Endothelial cell of umbilical vein (primary cell): ENCODE data around the gene SVIL. TPM values are rescaled to one million over a fixed set of nuclear protein-coding genes. Genes with fewer than 3 reads are reported as not detected.

Experiments used
- BruUV-seq: library from RNA; stranded (reverse); fragments of 400-500 nt; replicated peaks from 2 replicates; lab custom pipeline; 2021; lab: Mats Ljungman, UMichigan
- CTCF ChIA-PET: fragments of 300-600, 350-600 bp; sonication (Branson Sonifier 250); formaldehyde crosslinking; loops from one replicate; lab custom pipeline; 2021; ENCODE audit warnings: antibody characterized with exemption, inconsistent platforms; lab: Charles Lee
- POLR2A ChIA-PET: fragments of 300-600, 350-600 bp; sonication (Branson Sonifier 250); formaldehyde crosslinking; loops from one replicate; lab custom pipeline; 2021; ENCODE audit warnings: antibody characterized with exemption, inconsistent platforms; lab: Charles Lee
- DNase-seq: peaks from one replicate; pipeline ENCODE4 v3.0.0-alpha.2; 2011; ENCODE audit warnings: low read depth, low spot score
- FAIRE-seq: peaks from 2 replicates; lab custom pipeline; 2011; peaks lifted over from hg19 to GRCh38; lab: Jason Lieb, UNC
- H2AFZ ChIP-seq: 2 replicates; pipeline ENCODE4 v1.6.0; 2012; ENCODE audit warnings: low read depth, low read length, control low read depth, inconsistent platforms
- H3K27ac ChIP-seq: 2 replicates; pipeline ENCODE4 v1.5.1; 2011; ENCODE audit warnings: low read depth, mild to moderate bottlenecking, control low read depth, low read length, moderate library complexity; ENCODE audit not compliant: insufficient read depth
- H3K27me3 ChIP-seq, 2 experiments: 2 replicates each; pipeline versions ENCODE4 v1.6.0 to v1.6.1; 2011; ENCODE audit warnings: low read length in 2 of 2, mixed read lengths in 1 of 2; ENCODE audit not compliant: control insufficient read depth in 2 of 2, insufficient read depth in 2 of 2
- H3K36me3 ChIP-seq, 2 experiments: 2 replicates in 1 of 2; 3 replicates in 1 of 2; pipeline ENCODE4 v1.5.1; 2011; ENCODE audit warnings: low read length in 2 of 2, mild to moderate bottlenecking in 1 of 2, moderate library complexity in 1 of 2; ENCODE audit not compliant: control insufficient read depth in 2 of 2, insufficient read depth in 2 of 2; ENCODE audit errors: extremely low read depth in 1 of 2
- H3K4me1 ChIP-seq: 3 replicates; pipeline ENCODE4 v1.5.1; 2011; ENCODE audit warnings: mild to moderate bottlenecking, low read length; ENCODE audit not compliant: control insufficient read depth, insufficient read depth; ENCODE audit errors: extremely low read depth
- H3K4me2 ChIP-seq: 2 replicates; pipeline ENCODE4 v1.6.1; 2011; ENCODE audit warnings: low read length, control low read depth, mixed read lengths; ENCODE audit not compliant: insufficient read depth
- H3K4me3 ChIP-seq, 3 experiments: fragments of 200-600 bp in 1 of 3; sonication (generic), shearing (Covaris generic) in 1 of 3; replicated peaks in 1 of 3; 2 replicates each; pipeline ENCODE4 v1.5.1; 2011 to 2016; ENCODE audit warnings: control low read depth in 3 of 3, low read length in 3 of 3, mild to moderate bottlenecking in 2 of 3, inconsistent platforms in 1 of 3, low read depth in 1 of 3, moderate library complexity in 1 of 3; ENCODE audit not compliant: insufficient read depth in 1 of 3
- H3K79me2 ChIP-seq: 2 replicates; pipeline ENCODE4 v1.6.0; 2012; ENCODE audit warnings: low read length, inconsistent platforms; ENCODE audit not compliant: control insufficient read depth, insufficient read depth
- H3K9ac ChIP-seq: replicated peaks from 2 replicates; pipeline ENCODE3; 2011; ENCODE audit warnings: low read length, control low read depth; ENCODE audit not compliant: insufficient read depth; ENCODE audit errors: extremely low read depth
- H3K9me1 ChIP-seq: replicated peaks from 3 replicates; pipeline ENCODE4 v1.6.0; 2011; ENCODE audit warnings: mild to moderate bottlenecking, low read length; ENCODE audit not compliant: control insufficient read depth, insufficient read depth; ENCODE audit errors: extremely low read depth
- H3K9me3 ChIP-seq: replicated peaks from 2 replicates; pipeline ENCODE4 v1.5.1; 2012; ENCODE audit warnings: low read length, inconsistent platforms; ENCODE audit not compliant: control insufficient read depth, insufficient read depth
- H4K20me1 ChIP-seq: replicated peaks from 2 replicates; pipeline ENCODE3; 2011; ENCODE audit warnings: mild to moderate bottlenecking, low read length; ENCODE audit not compliant: control insufficient read depth, insufficient read depth; ENCODE audit errors: extremely low read depth
- EZH2 ChIP-seq: IDR thresholded peaks from 2 replicates; pipeline ENCODE4 v1.6.1; 2012; ENCODE audit warnings: borderline replicate concordance, low read depth, mild to moderate bottlenecking, moderate library complexity, low read length, inconsistent platforms; ENCODE audit not compliant: severe bottlenecking
- FOS ChIP-seq: IDR thresholded peaks from 2 replicates; pipeline ENCODE4 v1.6.1; 2011; ENCODE audit warnings: mild to moderate bottlenecking, low read length, moderate library complexity, borderline replicate concordance; ENCODE audit not compliant: insufficient read depth
- GATA2 ChIP-seq: IDR thresholded peaks from 2 replicates; pipeline ENCODE4 v1.7.0; 2011; ENCODE audit warnings: low read depth, mild to moderate bottlenecking, moderate library complexity, mixed read lengths, low read length; ENCODE audit not compliant: insufficient read length, insufficient read depth
- JUN ChIP-seq: IDR thresholded peaks from 2 replicates; pipeline ENCODE4 v1.6.1; 2011; ENCODE audit warnings: borderline replicate concordance, low read depth; ENCODE audit not compliant: insufficient read length, insufficient read depth
- MAX ChIP-seq: IDR thresholded peaks from 2 replicates; pipeline ENCODE4 v1.6.1; 2011; ENCODE audit not compliant: insufficient read depth, insufficient read length
- MYC ChIP-seq: IDR thresholded peaks from one replicate; pipeline ENCODE4 v1.6.1; 2011; ENCODE audit warnings: mild to moderate bottlenecking, low read depth, low read length
- POLR2A ChIP-seq: IDR thresholded peaks from 2 replicates; pipeline ENCODE4 v1.6.1; 2012; ENCODE audit warnings: low read depth, mild to moderate bottlenecking, control low read depth, low read length
- POLR2AphosphoS5 ChIP-seq: IDR thresholded peaks from 2 replicates; pipeline ENCODE4 v1.6.1; 2012; ENCODE audit warnings: low read depth, mild to moderate bottlenecking, control low read depth, low read length, moderate library complexity; ENCODE audit not compliant: insufficient read depth
- dilution Hi-C: fragments of 300-500 bp; cut with MboI; formaldehyde crosslinking; loops from one replicate; pipeline ENCODE4 v1.15.0; 2019; ENCODE audit warnings: low sequenced_read_pairs; ENCODE audit not compliant: extremely low pct_ligation_motif_present
- intact Hi-C: fragments of 100-400 bp; cut with micrococcal nuclease; formaldehyde crosslinking; loops from one replicate; pipeline ENCODE4 v1.10.0; 2022
- polyA plus RNA-seq, 4 experiments: library from polyadenylated mRNA; depleted of rRNA in 3 of 4; stranded (reverse) in 3 of 4; unstranded in 1 of 4; fragments of >200 nt; gene quantifications; 2 replicates each; pipeline versions ENCODE4 v1.2.1 to v1.2.3, GENCODE V29; 2011 to 2012; ENCODE audit warnings: missing spikeins in 1 of 4
- total RNA-seq: library from RNA; stranded (reverse); gene quantifications from 2 replicates; pipeline ENCODE4 v1.2.3, GENCODE V29; 2021
- TF ChIP-seq, protein P1 (sequence below), 2 donors: IDR thresholded peaks; 1 replicate in 1 of 2; 2 replicates in 1 of 2; pipeline ENCODE4 v1.5.1; 2011; ENCODE audit warnings: low read length in 2 of 2, mild to moderate bottlenecking in 2 of 2, moderate library complexity in 2 of 2, control low read depth in 1 of 2, inconsistent platforms in 1 of 2, low read depth in 1 of 2; ENCODE audit not compliant: insufficient read depth in 1 of 2; ENCODE audit errors: extremely low read depth in 1 of 2

SVIL gene
- total and polyA plus RNA-seq, 2 donors (not counting 3 experiments of a cell fraction or from before 2014, with no cell fraction given), result 22.6 to 70.7 TPM

DNA sequence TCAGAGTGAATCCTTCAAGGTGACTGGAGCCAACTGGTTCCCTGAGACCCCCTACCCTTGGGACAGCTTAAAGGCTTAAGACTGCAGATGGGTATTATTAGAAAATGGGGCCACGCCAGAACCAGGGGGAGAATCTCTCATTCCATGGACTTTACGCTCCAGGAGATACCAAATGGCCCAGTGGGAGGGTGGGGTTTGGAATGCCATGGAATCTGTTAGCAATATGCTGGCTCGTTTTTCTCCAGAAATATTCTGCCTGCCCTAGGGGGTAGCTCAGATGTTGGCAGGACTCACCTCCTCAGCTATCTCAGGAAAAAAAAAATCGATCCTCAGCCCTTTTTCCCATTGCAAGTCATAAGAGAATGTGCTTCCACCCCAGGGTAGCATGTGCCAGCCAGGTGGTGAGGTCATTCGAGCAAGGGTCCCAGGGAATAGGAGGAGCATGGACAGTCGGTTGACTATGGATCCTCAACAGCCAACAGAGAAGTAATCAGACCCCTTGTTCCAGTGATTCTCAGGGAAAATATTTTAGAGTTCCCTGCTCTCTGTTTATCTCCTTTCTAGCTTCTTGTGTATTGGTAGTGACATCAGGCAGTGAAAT is 22.9 kb downstream of the SVIL start:
- ChIA-PET CTCF (no interaction called here), POLR2A (no interaction called here)
- H3K4me3 ChIP-seq, result no peak overlapping the region
- H2AFZ ChIP-seq, result no peak overlapping the region
- H3K9me1 ChIP-seq, result no peaks in the 10 kb centered on the region
- H3K36me3 ChIP-seq, result peaks cover 0 to 4% of the 10 kb centered on the region in 2 experiments
- no peak overlapping the region for H3K9ac ChIP-seq
- peaks cover under 1% of the 10 kb centered on the region for H3K79me2 ChIP-seq
- no TSS peak for BruUV-seq
- H3K27ac ChIP-seq, result no peak overlapping the region
- H4K20me1 ChIP-seq, result no peaks in the 10 kb centered on the region
- dilution Hi-C loops (no loop called here), intact Hi-C loops (no loop called here)
- H3K27me3 ChIP-seq, result no peaks in the 10 kb centered on the region
- TF ChIP-seq, protein P1, sequence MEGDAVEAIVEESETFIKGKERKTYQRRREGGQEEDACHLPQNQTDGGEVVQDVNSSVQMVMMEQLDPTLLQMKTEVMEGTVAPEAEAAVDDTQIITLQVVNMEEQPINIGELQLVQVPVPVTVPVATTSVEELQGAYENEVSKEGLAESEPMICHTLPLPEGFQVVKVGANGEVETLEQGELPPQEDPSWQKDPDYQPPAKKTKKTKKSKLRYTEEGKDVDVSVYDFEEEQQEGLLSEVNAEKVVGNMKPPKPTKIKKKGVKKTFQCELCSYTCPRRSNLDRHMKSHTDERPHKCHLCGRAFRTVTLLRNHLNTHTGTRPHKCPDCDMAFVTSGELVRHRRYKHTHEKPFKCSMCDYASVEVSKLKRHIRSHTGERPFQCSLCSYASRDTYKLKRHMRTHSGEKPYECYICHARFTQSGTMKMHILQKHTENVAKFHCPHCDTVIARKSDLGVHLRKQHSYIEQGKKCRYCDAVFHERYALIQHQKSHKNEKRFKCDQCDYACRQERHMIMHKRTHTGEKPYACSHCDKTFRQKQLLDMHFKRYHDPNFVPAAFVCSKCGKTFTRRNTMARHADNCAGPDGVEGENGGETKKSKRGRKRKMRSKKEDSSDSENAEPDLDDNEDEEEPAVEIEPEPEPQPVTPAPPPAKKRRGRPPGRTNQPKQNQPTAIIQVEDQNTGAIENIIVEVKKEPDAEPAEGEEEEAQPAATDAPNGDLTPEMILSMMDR (IDR thresholded peaks at IDR 0.05; ENCODE audit: extremely low read depth in 1 of 2, insufficient read depth in 1 of 2, low read depth in 1 of 2, low read length in 2 of 2), result no peak
- FAIRE-seq, result no peak
- H3K4me2 ChIP-seq, result no peak overlapping the region
- H3K9me3 ChIP-seq, result no peaks in the 10 kb centered on the region
- H3K4me1 ChIP-seq, result no peaks in the 10 kb centered on the region
- no peak for DNase-seq

GRCh38 chr10:29610876-29611647 is 23.7 kb downstream of the SVIL start:
- H3K27me3 ChIP-seq, result no peaks in the 10 kb centered on the region
- no peak overlapping the region for H3K27ac ChIP-seq
- ChIA-PET POLR2A (no interaction called here), CTCF (no interaction called here)
- H3K4me1 ChIP-seq, result no peaks in the 10 kb centered on the region
- no peak overlapping the region for H2AFZ ChIP-seq
- DNase-seq, result no peak
- no peak overlapping the region for H3K9ac ChIP-seq
- TF ChIP-seq FOS, result no peak
- TF ChIP-seq JUN, result no peak
- no peak for TF ChIP-seq MAX
- TF ChIP-seq, protein P1 (IDR thresholded peaks at IDR 0.05; ENCODE audit: extremely low read depth in 1 of 2, insufficient read depth in 1 of 2, low read depth in 1 of 2, low read length in 2 of 2), result no peak
- no peak for TF ChIP-seq MYC
- TF ChIP-seq EZH2, result no peak
- TF ChIP-seq POLR2AphosphoS5, result no peak
- no peak for TF ChIP-seq POLR2A
- TF ChIP-seq GATA2, result no peak
- no peaks in the 10 kb centered on the region for H3K79me2 ChIP-seq
- BruUV-seq, result no TSS peak
- no peaks in the 10 kb centered on the region for H3K9me1 ChIP-seq
- no peak overlapping the region for H3K4me3 ChIP-seq
- dilution Hi-C loops (no loop called here), intact Hi-C loops (no loop called here)
- H3K4me2 ChIP-seq, result no peak overlapping the region
- peaks cover 0 to 4% of the 10 kb centered on the region in 2 experiments for H3K36me3 ChIP-seq
- H3K9me3 ChIP-seq, result no peaks in the 10 kb centered on the region
- no peaks in the 10 kb centered on the region for H4K20me1 ChIP-seq
- FAIRE-seq, result no peak
